Testis (tissue), 2 donors: ENCODE measurements around the gene CRNKL1.

ENCODE experiments used
- POLR2A ChIP-seq: fragments of 450-650 bp; IDR thresholded peaks from one replicate; pipeline ENCODE4 v1.6.1; 2017; ENCODE audit warnings: antibody characterized with exemption, mild to moderate bottlenecking, moderate library complexity
- TF ChIP-seq, protein P1 (sequence below), 3 experiments: fragments of 450-650 bp in 2 of 3; fragments of 200-600 bp in 1 of 3; sonication (generic) in 1 of 3; IDR thresholded peaks; one replicate each; pipeline ENCODE4 v1.5.1; 2016 to 2019; ENCODE audit warnings: antibody characterized with exemption in 3 of 3, mild to moderate bottlenecking in 2 of 3, moderate library complexity in 1 of 3

DNA sequence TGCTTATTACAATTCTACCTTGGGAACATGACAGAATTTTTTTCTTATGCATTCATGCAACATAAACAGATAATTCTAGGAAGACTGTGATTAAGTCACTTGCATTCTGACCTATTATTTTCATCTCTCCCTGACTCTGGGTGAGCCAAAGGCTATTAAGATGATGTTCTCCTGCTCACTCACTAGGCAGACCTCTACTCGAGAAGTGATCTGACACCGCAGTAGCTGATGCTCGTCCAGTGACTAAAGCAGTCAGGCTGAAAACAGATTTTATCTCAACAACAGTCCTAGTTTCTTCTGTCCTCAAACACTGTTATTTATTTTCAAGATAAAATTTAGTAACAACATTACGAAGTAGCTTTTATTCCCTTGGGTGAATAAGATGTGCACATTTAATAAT lies 17.8 kb downstream of the CRNKL1 start:
- no peak for TF ChIP-seq POLR2A
- TF ChIP-seq, protein P1, sequence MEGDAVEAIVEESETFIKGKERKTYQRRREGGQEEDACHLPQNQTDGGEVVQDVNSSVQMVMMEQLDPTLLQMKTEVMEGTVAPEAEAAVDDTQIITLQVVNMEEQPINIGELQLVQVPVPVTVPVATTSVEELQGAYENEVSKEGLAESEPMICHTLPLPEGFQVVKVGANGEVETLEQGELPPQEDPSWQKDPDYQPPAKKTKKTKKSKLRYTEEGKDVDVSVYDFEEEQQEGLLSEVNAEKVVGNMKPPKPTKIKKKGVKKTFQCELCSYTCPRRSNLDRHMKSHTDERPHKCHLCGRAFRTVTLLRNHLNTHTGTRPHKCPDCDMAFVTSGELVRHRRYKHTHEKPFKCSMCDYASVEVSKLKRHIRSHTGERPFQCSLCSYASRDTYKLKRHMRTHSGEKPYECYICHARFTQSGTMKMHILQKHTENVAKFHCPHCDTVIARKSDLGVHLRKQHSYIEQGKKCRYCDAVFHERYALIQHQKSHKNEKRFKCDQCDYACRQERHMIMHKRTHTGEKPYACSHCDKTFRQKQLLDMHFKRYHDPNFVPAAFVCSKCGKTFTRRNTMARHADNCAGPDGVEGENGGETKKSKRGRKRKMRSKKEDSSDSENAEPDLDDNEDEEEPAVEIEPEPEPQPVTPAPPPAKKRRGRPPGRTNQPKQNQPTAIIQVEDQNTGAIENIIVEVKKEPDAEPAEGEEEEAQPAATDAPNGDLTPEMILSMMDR (IDR thresholded peaks at IDR 0.05): no peak
